GM13976 (cell line): ENCODE measurements around the gene GCNT4.

ENCODE experiments used
- DNase-seq: peaks from one replicate; pipeline ENCODE4 v3.0.0; 2012; ENCODE audit warnings: low spot score
- in situ Hi-C: fragments of 300-500 bp; cut with MboI; formaldehyde crosslinking; loops from one replicate; pipeline ENCODE4 v1.12.0; 2022; ENCODE audit warnings: low sequenced_read_pairs, mixed read lengths, inconsistent platforms; ENCODE audit not compliant: unreplicated experiment
- TF ChIP-seq, protein P1 (sequence below): IDR thresholded peaks from 2 replicates; pipeline ENCODE4 v1.5.1; 2012; ENCODE audit warnings: borderline replicate concordance, mild to moderate bottlenecking; ENCODE audit not compliant: insufficient read depth; ENCODE audit errors: extremely low read depth, missing control alignments, control extremely low read depth

GCNT4 gene

DNA sequence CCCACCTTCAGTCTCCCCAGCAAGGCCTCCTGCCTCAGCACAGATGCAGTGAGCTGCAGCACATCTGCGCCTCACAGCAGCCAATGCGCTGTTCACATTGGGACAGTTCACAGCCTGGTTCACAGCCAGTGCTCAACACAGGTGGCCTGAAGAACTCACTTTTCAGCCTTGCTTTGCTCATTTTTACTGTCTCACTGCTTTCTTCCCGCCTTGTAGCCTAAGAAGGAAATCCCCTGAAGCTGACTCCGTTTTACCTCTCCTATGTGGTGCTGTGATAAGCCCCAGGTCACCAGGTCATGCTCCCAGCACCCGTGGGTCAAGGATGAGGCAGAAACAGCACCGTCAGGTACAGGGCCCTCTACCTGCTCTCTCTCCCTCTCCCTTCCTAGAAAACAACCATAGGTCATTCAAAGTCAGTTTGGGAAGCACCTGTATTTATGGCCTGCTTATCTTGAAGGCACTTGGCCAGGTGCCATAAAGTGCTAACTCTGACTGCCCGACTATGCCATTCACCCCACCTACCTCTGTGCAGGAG lies 1.1 kb downstream of the GCNT4 start:
- TF ChIP-seq, protein P1, sequence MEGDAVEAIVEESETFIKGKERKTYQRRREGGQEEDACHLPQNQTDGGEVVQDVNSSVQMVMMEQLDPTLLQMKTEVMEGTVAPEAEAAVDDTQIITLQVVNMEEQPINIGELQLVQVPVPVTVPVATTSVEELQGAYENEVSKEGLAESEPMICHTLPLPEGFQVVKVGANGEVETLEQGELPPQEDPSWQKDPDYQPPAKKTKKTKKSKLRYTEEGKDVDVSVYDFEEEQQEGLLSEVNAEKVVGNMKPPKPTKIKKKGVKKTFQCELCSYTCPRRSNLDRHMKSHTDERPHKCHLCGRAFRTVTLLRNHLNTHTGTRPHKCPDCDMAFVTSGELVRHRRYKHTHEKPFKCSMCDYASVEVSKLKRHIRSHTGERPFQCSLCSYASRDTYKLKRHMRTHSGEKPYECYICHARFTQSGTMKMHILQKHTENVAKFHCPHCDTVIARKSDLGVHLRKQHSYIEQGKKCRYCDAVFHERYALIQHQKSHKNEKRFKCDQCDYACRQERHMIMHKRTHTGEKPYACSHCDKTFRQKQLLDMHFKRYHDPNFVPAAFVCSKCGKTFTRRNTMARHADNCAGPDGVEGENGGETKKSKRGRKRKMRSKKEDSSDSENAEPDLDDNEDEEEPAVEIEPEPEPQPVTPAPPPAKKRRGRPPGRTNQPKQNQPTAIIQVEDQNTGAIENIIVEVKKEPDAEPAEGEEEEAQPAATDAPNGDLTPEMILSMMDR = no peak
- in situ Hi-C loops = no loop called here
- no peak for DNase-seq

DNA sequence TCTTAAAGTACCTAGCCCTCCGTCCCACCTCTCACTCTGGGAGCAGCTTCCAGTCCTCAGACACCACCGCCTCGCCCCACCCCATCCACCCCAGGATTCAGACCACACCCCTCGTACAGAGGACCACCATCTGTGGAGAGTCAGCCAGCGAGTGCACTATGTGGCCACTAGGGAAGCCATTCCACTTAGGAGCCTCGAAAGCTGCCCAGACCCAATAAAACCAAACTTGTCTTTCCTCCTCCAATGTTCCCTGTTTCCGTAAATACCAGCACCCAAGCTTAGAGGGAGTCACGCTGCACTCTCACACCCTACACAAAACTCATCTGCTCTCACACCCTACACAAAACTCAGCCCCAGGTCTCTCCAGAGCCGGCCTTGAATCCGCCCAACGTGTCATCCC lies 1.9 kb downstream of the GCNT4 start:
- TF ChIP-seq, protein P1 = no peak
- in situ Hi-C loops = no loop called here
- DNase-seq = no peak

DNA sequence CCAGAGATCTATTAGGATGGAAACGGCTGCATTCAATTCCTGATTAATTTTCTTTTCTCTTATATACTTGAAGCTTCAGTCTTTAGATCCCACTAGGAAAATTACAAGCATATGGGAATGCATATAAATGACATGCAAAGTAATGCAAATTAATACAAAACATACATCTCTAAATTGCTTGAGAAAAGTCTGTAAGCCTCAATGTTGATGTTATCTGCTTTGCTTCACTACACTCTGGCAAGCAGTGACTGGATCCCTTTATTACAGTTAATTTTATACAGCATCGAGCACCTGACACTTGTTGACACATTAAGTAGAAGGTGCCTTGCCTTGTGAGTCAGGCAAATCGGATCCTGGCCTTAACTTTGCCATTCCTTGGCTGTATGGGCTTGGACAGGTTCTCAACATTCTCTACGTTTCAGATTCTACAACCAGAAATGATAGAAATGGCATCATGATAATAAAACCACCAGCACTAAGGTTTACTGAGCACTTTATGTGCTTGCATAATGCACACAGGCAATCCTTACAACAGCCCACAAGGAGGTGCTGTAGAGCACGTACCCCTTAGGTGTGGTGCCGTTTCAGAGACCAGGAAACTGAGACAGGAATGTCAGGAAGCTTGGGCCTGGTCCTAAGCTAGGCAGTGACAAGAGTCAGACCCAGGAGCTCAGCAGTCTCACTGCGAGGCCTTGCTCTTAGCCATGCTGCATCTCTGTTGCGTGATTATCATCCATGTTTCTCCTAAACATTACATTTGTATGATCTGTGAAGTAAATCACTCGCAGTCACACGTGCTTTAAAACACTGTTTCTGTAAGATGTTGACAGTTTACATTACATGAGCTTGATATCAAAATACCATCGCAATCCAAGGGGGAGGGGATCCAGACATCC lies 2.7 kb downstream of the GCNT4 start:
- peak; percentile 54 for DNase-seq
- TF ChIP-seq, protein P1 = peak; percentile 49
- in situ Hi-C loops = no loop called here

DNA sequence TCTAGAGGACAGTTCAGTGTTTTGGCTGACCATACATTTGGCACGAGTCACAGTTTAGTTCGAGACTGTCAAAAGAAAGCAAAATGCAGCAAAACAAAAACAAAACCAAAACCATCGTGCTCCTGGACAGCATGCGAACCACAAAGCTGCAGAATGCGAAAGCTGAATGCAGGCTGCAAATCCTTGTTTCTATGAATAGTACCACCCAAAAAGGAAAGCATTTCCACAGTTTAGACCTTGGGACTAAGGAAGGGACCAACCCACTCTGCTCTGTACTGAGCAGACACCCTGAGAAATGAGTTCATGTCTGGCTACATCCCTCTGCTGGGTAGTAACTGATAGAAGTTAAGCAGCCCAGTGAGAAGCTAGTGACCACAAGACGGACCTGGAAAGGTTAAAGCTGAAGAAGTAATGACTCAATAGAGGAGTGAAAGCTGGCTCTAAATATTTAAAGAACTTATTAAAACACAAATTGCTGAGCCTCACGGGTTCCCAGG lies 3.9 kb downstream of the GCNT4 start:
- TF ChIP-seq, protein P1 = no peak
- DNase-seq = peak; percentile 25
- in situ Hi-C loops = no loop called here

DNA sequence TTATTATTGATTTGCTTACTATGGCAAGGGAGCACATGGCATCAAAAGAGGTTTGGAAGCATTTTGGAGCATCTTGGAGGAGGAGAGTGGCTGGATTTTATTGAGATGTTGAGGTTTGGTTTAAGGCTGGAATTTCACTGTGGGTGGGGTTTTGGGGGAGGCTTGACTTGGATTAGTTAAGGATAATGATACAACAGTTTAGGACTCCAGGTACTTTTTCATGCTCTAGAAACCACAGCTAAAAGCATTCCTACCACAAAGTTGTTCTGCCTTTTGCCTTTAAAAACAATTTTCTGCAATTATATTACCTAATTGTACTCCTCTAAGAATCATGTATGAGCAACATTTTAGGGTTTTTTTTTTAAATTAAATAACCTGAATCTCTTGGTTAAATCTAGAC lies 5.0 kb downstream of the GCNT4 start:
- no peak for DNase-seq
- TF ChIP-seq, protein P1 = no peak
- in situ Hi-C loops = no loop called here

DNA sequence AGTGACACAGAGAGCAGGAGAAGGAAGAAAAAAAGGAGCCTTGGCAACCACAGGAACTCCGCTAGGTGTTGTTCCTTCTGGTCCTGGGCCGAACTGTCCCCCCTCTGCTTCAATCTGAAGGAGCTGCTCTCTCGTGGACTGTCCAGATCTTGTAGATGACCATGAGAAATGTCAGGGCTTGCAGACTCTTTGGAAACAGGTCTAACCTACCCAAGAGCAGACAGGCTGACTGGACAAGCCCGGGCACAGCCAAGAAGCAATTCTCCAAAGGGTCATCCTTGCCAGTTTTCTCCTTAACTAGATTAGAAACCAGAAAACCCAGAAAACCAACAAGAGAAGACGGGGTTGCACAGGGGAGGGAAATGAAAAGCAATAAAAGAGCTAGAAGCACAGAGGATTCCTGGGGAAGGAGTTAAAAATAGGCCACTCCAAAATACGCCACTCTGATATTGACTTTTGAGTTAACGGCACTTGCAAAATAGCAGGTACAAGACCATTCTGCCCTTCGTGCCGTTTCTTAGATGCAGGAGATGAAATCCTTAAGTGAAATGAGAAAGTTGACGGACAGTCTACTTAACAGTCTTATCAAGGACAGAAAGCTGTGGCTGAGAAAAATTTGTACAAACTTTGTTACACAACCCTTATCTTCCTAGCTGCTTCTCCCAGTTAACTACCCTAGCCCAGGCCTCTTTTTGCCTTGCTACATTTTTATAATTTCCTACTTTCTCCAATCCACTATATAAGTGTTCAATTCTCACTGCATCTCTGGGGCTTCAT lies 5.8 kb downstream of the GCNT4 start:
- in situ Hi-C loops = no loop called here

More for the DNA sequence above, 5.8 kb downstream of the GCNT4 start:
- no peak for DNase-seq
- TF ChIP-seq, protein P1 = no peak
